Activated naive CD4-positive, alpha-beta T cell treated with anti-CD3 and anti-CD28 coated beads, Interleukin-2, amount 50 U/mL, for 24 hours (primary cell): ENCODE measurements around the gene STK11.
A peak's percentile ranks its signal among the peaks of the same experiment; 100 is the strongest.
"Not testable (repeated sequence)": the region's sequence is repeated elsewhere in the genome, so short reads cannot be mapped to it uniquely, and the experiment has no call there.

Source experiments
- H3K27ac Mint-ChIP-seq: one replicate; pipeline ENCODE4 v1.8.0; 2021; ENCODE audit warnings: mild to moderate bottlenecking, mixed read lengths
- H3K27me3 Mint-ChIP-seq: one replicate; pipeline ENCODE4 v1.8.0; 2021; ENCODE audit warnings: mixed read lengths
- H3K36me3 Mint-ChIP-seq: one replicate; pipeline ENCODE4 v1.8.0; 2021; ENCODE audit warnings: mixed read lengths
- H3K4me1 Mint-ChIP-seq: one replicate; pipeline ENCODE4 v1.8.0; 2021; ENCODE audit warnings: mixed read lengths
- H3K4me3 Mint-ChIP-seq: one replicate; pipeline ENCODE4 v1.8.0; 2021; ENCODE audit warnings: mild to moderate bottlenecking, mixed read lengths
- H3K9me3 Mint-ChIP-seq: one replicate; pipeline ENCODE4 v1.8.0; 2021; ENCODE audit warnings: mixed read lengths

The STK11 gene

GRCh38 chr19:1245494-1246264 lies 40.1 kb downstream of the STK11 start:
- Mint-ChIP-seq H3K36me3 (no peaks in the 10 kb centered on the region), H3K4me1 (peaks cover 14% of the 10 kb centered on the region), H3K9me3 (no peaks in the 10 kb centered on the region), H3K27ac (no peak overlapping the region), H3K27me3 (no peaks in the 10 kb centered on the region), H3K4me3 (no peak overlapping the region)

DNA sequence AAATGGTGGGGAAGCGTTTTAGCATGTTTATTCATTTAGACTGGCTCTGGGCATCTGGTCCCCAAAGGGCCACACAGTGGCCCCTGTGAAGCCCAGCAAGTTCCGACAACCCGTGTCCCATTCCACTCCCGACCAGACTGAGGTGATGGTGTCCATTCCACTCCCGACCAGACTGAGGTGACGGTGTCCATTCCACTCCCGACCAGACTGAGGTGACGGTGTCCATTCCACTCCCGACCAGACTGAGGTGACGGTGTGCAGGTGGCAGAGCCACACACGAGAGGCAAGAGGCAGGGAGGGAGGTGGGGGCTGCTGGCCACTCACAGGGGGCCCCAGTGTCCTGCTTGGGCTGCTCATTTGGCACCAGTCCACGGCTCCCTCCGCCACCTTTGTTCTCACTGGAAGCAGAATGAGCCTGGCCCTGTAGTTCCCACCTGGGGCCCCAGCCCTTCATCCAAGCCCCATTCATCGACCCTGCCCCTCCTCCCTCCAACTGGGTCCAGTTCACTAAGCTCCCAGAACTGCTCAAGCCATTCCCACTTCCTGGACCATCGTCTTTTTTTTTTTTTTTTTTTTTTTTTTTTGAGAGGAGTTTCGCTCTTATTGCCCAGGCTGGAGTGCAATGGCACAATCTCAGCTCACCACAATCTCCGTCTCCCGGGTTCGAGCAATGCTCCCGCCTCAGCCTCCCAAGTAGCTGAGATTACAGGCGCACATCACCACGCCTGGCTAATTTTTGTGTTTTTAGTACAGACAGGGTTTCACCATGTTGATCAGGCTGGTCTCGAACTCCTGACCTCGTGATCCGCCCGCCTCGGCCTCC lies 40.9 kb downstream of the STK11 start:
- H3K9me3 Mint-ChIP-seq, H3K4me3 Mint-ChIP-seq, H3K36me3 Mint-ChIP-seq, H3K27me3 Mint-ChIP-seq, H3K27ac Mint-ChIP-seq, H3K4me1 Mint-ChIP-seq: not testable (repeated sequence)

DNA sequence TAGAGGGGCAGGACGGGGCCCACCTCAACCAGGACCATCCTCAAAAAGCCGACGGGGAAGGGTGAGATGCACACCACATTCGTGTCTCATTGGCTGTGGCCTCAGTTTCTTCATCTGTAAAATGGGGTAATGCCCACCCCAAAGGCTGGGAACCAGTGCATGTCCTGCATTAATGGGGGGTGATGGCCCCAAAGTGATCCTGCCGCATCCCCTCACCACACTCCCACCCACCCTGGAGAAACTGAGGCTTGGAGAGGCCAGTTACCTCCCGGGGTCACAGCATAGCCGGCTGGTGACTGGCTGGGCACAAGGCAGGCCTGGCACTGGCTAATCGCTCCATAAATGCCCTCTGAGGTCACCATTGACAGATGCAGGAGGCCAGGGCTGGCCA lies 42.2 kb downstream of the STK11 start:
- H3K4me1 Mint-ChIP-seq = peaks cover 4% of the 10 kb centered on the region
- no peaks in the 10 kb centered on the region for H3K36me3 Mint-ChIP-seq
- no peak overlapping the region for H3K27ac Mint-ChIP-seq
- no peaks in the 10 kb centered on the region for H3K9me3 Mint-ChIP-seq
- H3K27me3 Mint-ChIP-seq = no peaks in the 10 kb centered on the region
- H3K4me3 Mint-ChIP-seq = peak overlapping the region; percentile 23

DNA sequence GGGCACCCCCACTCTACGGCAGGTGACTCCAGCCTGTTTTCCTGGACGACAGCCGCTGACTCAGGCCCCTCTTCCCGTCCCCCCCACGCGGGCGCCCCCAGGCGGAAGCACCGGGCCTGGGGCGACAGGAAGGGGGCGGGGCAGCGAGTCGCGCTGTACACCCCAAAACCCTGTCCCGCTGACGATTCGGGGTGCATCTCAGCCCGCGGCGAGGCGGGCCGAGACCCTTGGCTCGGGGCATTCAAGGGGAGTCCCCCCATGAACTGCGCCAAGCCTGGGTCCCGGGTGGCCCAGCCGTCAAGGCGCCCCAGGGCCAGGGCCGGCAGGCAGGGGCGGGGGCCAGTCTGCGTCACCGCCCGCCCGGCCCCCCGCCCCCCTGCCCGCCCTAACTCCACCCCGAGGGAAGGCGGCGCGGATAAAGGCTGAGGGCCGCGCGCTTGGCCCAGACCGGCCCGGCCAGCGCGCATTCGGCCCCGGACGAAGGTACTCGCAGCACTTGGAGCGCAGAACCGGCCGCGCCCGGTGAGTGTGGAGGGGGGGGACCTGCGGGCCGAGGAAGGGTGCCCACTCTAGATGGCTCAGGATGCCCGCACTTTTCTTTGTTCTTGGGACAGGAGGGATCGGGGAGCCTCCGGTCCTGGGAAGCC lies 42.7 kb downstream of the STK11 start, which contains the start of gene MIDN:
Gene MIDN, plus strand, starts transcription at position 445 of the 647 bp plus-strand sequence. CDS start 1,714 bp downstream, outside the sequence.
- Mint-ChIP-seq H3K27me3 (no peaks in the 10 kb centered on the region), H3K4me3 (peak within 1 kb of the TSS; percentile 72), H3K27ac (no peak within 1 kb of the TSS), H3K9me3 (no peaks in the 10 kb centered on the region), H3K36me3 (no peaks in the 10 kb centered on the region), H3K4me1 (peaks cover 5% of the 10 kb centered on the region)

- H3K36me3 Mint-ChIP-seq = no peaks in the 10 kb centered on the region
- no peaks in the 10 kb centered on the region for H3K9me3 Mint-ChIP-seq
- peaks cover 8% of the 10 kb centered on the region for H3K4me1 Mint-ChIP-seq
- no peak overlapping the region for H3K27ac Mint-ChIP-seq
- no peaks in the 10 kb centered on the region for H3K27me3 Mint-ChIP-seq
- H3K4me3 Mint-ChIP-seq = peak overlapping the region; percentile 72
Measured at GRCh38 chr19:1248786-1249297, 43.3 kb downstream of the STK11 start.

GRCh38 chr19:1249298-1249989 lies 43.9 kb downstream of the STK11 start:
- Mint-ChIP-seq H3K4me1 (peaks cover 9% of the 10 kb centered on the region), H3K36me3 (no peaks in the 10 kb centered on the region), H3K27me3 (no peaks in the 10 kb centered on the region), H3K27ac (peak overlapping the region; percentile 91), H3K4me3 (peak overlapping the region; percentile 83), H3K9me3 (no peaks in the 10 kb centered on the region)

- no peaks in the 10 kb centered on the region for H3K9me3 Mint-ChIP-seq
- no peaks in the 10 kb centered on the region for H3K27me3 Mint-ChIP-seq
- H3K36me3 Mint-ChIP-seq = no peaks in the 10 kb centered on the region
- peaks cover 11% of the 10 kb centered on the region for H3K4me1 Mint-ChIP-seq
- H3K4me3 Mint-ChIP-seq = peak overlapping the region; percentile 83
- H3K27ac Mint-ChIP-seq = no peak overlapping the region
Measured at GRCh38 chr19:1249990-1250436, 44.4 kb downstream of the STK11 start.

DNA sequence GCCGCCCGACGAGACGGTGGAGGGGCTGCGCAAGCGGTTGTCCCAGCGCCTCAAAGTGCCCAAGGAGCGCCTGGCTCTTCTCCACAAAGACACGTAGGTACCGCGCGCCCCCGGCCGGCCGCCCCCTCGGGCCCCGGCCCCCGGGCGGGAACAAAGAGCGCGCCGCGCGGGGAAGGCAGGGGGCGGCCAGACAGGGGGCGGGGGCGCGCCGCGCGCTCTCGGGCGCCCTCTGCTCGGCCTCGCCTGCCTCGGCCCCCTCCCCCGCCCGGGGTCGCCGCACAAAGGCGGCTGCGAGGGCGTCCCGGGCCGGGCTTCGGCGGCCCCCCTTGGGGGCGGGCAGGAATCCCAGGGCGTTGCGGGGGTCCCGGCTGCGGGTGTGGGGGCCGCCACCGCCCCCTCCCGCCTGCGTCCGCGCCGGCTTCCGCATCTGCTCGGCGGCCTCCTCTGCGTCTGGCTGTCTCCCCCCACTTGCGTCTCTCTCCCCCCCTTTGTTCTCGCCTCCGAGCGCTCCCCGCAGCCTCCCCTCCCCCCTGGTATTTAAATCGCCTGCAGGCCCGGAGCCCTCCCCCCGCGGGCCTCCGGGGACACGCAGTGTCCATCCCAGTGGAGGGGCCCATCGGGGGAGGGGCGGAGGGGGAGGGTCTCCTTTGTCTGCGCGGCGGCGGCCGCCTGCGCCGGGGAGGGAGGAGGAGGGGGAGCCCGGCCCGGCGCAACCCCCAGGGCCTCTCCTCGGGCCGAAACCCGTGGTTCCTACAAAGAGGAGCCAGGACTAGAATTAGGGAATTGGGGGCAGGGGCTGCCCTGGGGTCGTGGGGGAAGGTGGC lies 45.1 kb downstream of the STK11 start:
- H3K27me3 Mint-ChIP-seq = no peaks in the 10 kb centered on the region
- H3K9me3 Mint-ChIP-seq = no peaks in the 10 kb centered on the region
- no peaks in the 10 kb centered on the region for H3K36me3 Mint-ChIP-seq

GRCh38 chr19:1251330-1252220 lies 46.0 kb downstream of the STK11 start:
- Mint-ChIP-seq H3K36me3 (no peaks in the 10 kb centered on the region), H3K9me3 (no peaks in the 10 kb centered on the region), H3K27me3 (no peaks in the 10 kb centered on the region), H3K27ac (peak overlapping the region; percentile 91), H3K4me1 (peaks cover 11% of the 10 kb centered on the region), H3K4me3 (peak overlapping the region; percentile 92)

More for the DNA sequence above, 45.1 kb downstream of the STK11 start:
- Mint-ChIP-seq H3K4me3 (peak overlapping the region; percentile 92), H3K27ac (no peak overlapping the region), H3K4me1 (peaks cover 11% of the 10 kb centered on the region)

GRCh38 chr19:1252221-1252820 lies 46.7 kb downstream of the STK11 start:
- Mint-ChIP-seq H3K27me3 (no peaks in the 10 kb centered on the region), H3K9me3 (no peaks in the 10 kb centered on the region), H3K27ac (no peak overlapping the region), H3K36me3 (no peaks in the 10 kb centered on the region), H3K4me3 (peak overlapping the region; percentile 92), H3K4me1 (peaks cover 12% of the 10 kb centered on the region)

GRCh38 chr19:1252821-1253513 lies 47.4 kb downstream of the STK11 start:
- Mint-ChIP-seq H3K36me3 (peaks cover 1% of the 10 kb centered on the region), H3K9me3 (no peaks in the 10 kb centered on the region), H3K4me1 (peaks cover 18% of the 10 kb centered on the region), H3K27ac (peak overlapping the region; percentile 51), H3K4me3 (peak overlapping the region; percentile 71), H3K27me3 (no peaks in the 10 kb centered on the region)

GRCh38 chr19:1253514-1254080 lies 48.0 kb downstream of the STK11 start:
- Mint-ChIP-seq H3K27me3 (no peaks in the 10 kb centered on the region), H3K4me1 (peaks cover 23% of the 10 kb centered on the region), H3K27ac (peak overlapping the region; percentile 51), H3K36me3 (peaks cover 1% of the 10 kb centered on the region), H3K9me3 (no peaks in the 10 kb centered on the region), H3K4me3 (peak overlapping the region; percentile 71)
